Measurements from ENCODE around the gene JPH3.

GRCh38 chr16:87744750-87745514 is 142.6 kb downstream of the JPH3 start:
- TF ChIP-seq CTCF (IDR thresholded peaks at IDR 0.05 in 8 of 11, conservative IDR thresholded peaks at IDR 0.05 in 3 of 11) (no peak), POLR2A (IDR thresholded peaks at IDR 0.05) (no peak)
